Nasal cavity respiratory epithelium epithelial cell of viscerocranial mucosa (primary cell): ENCODE measurements around the gene IFIT1B. TPM values are rescaled to one million over a fixed set of nuclear protein-coding genes. Genes with fewer than 3 reads are reported as not detected.

ENCODE experiments used
- total RNA-seq: library from RNA; depleted of rRNA; stranded (reverse); fragments of >200 nt; gene quantifications from 2 replicates; pipeline ENCODE4 v1.2.3, GENCODE V29; 2014

Gene IFIT1B
- total RNA-seq = not detected in 2 replicates

GRCh38 chr10:89377705-89378637 lies at the start of gene IFIT1B:
Gene IFIT1B (plus strand): TSS chr10:89378056. CDS start chr10:89378136, 80 bp downstream.

GRCh38 chr10:89391907-89392756 lies 14.3 kb downstream of the IFIT1B start, which contains the start of gene IFIT1:
Gene IFIT1 (plus strand): TSS chr10:89392623. CDS start chr10:89392713, 90 bp downstream.

GRCh38 chr10:89414146-89414878 lies 36.5 kb downstream of the IFIT1B start, which contains the start of gene IFIT5:
Gene IFIT5 (plus strand): TSS chr10:89414568. CDS start chr10:89414799, 231 bp downstream.

Other genes with a start within 250 kb of the IFIT1B start
- gene CH25H, start 170.7 kb upstream of the IFIT1B start, total RNA-seq = under 0.01 and 0.21 TPM in 2 replicates
- gene LIPA, start 126.3 kb upstream of the IFIT1B start, total RNA-seq = 25.6 and 66.3 TPM in 2 replicates
- gene IFIT2, start 76.0 kb upstream of the IFIT1B start, total RNA-seq = 5.1 and 6.4 TPM in 2 replicates
- gene IFIT3, start 50.1 kb upstream of the IFIT1B start, total RNA-seq = 3.1 and 6.4 TPM in 2 replicates
- 3.4 and 7.2 TPM in 2 replicates for gene IFIT1, start 14.6 kb downstream of the IFIT1B start, total RNA-seq
- 7.9 and 15.0 TPM in 2 replicates for gene IFIT5, start 36.5 kb downstream of the IFIT1B start, total RNA-seq
- under 0.01 and 0.14 TPM in 2 replicates for gene SLC16A12, start 157.5 kb downstream of the IFIT1B start, total RNA-seq